DOHH2 (cell line): ENCODE results near the gene TMEM63B.

Source experiments
- H3F3A ChIP-seq: fragments of 200-600 bp; sonication (generic), shearing (Covaris generic); 2 replicates; pipeline ENCODE4 v1.6.0; 2016; ENCODE audit warnings: antibody characterized with exemption, mild to moderate bottlenecking; ENCODE audit not compliant: control insufficient read depth, insufficient read depth
- H3K27ac ChIP-seq: fragments of 200-600 bp; sonication (generic); 2 replicates; pipeline ENCODE4 v1.5.1; 2014; ENCODE audit warnings: low read depth, mild to moderate bottlenecking, low read length, moderate library complexity
- H3K27me3 ChIP-seq: fragments of 200-600 bp; sonication (generic); 2 replicates; pipeline ENCODE4 v1.6.1; 2014; ENCODE audit warnings: mild to moderate bottlenecking, low read length, mixed read lengths; ENCODE audit not compliant: control insufficient read depth
- H3K36me3 ChIP-seq: fragments of 200-600 bp; sonication (generic); 2 replicates; pipeline ENCODE4 v1.6.1; 2014; ENCODE audit warnings: mild to moderate bottlenecking, low read length, moderate library complexity, mixed read lengths; ENCODE audit not compliant: control insufficient read depth
- H3K4me1 ChIP-seq: fragments of 200-600 bp; sonication (generic); 2 replicates; pipeline ENCODE4 v1.6.1; 2014; ENCODE audit warnings: mild to moderate bottlenecking, low read length, mixed read lengths; ENCODE audit not compliant: control insufficient read depth
- H3K4me2 ChIP-seq: fragments of 200-600 bp; sonication (generic); 2 replicates; pipeline ENCODE4 v1.6.0; 2014; ENCODE audit warnings: mild to moderate bottlenecking, low read length, moderate library complexity
- H3K4me3 ChIP-seq: fragments of 200-600 bp; sonication (generic); 2 replicates; pipeline ENCODE4 v1.5.1; 2014; ENCODE audit warnings: mild to moderate bottlenecking, low read length, mixed read lengths
- H3K79me2 ChIP-seq: fragments of 200-600 bp; sonication (generic); 2 replicates; pipeline ENCODE4 v1.6.1; 2014; ENCODE audit warnings: mild to moderate bottlenecking, low read length, mixed read lengths; ENCODE audit not compliant: control insufficient read depth
- H3K9me2 ChIP-seq: fragments of 200-600 bp; sonication (generic); replicated peaks from 2 replicates; pipeline ENCODE4 v1.6.1; 2014; ENCODE audit warnings: mild to moderate bottlenecking, low read length, mixed read lengths; ENCODE audit not compliant: control insufficient read depth
- H3K9me3 ChIP-seq: fragments of 200-600 bp; sonication (generic); 2 replicates; pipeline ENCODE4 v1.6.1; 2014; ENCODE audit warnings: antibody characterized with exemption, low read length, mixed read lengths; ENCODE audit not compliant: control insufficient read depth, insufficient read depth
- H4K20me1 ChIP-seq: fragments of 200-600 bp; sonication (generic); 2 replicates; pipeline ENCODE4 v1.6.0; 2014; ENCODE audit warnings: low read depth, mild to moderate bottlenecking, antibody characterized with exemption, low read length, moderate library complexity; ENCODE audit not compliant: control insufficient read depth, insufficient read depth
- CTCF ChIP-seq: fragments of 200-600 bp; sonication (generic); IDR thresholded peaks from one replicate; pipeline ENCODE4 v1.5.1; 2014; ENCODE audit warnings: antibody characterized with exemption, mild to moderate bottlenecking, low read depth, low read length; ENCODE audit not compliant: poor library complexity, severe bottlenecking
- EZH2phosphoT487 ChIP-seq: fragments of 200-600 bp; sonication (generic); IDR thresholded peaks from 2 replicates; pipeline ENCODE4 v1.6.1; 2017; ENCODE audit warnings: borderline replicate concordance, mild to moderate bottlenecking, antibody characterized with exemption, low read length, moderate library complexity, mixed read lengths

TMEM63B gene

GRCh38 chr6:44135875-44136274 lies 8.5 kb downstream of the TMEM63B start:
- H3K9me3 ChIP-seq, result no peaks in the 10 kb centered on the region
- no peaks in the 10 kb centered on the region for H3K9me2 ChIP-seq
- no peak overlapping the region for H3K4me3 ChIP-seq
- H4K20me1 ChIP-seq, result no peaks in the 10 kb centered on the region
- H3K27ac ChIP-seq, result no peak overlapping the region
- H3K27me3 ChIP-seq, result no peaks in the 10 kb centered on the region
- H3K36me3 ChIP-seq, result no peaks in the 10 kb centered on the region
- H3K4me1 ChIP-seq, result peaks cover 6% of the 10 kb centered on the region
- TF ChIP-seq EZH2phosphoT487, result no peak
- TF ChIP-seq CTCF, result no peak
- H3K4me2 ChIP-seq, result no peak overlapping the region
- H3K79me2 ChIP-seq, result no peaks in the 10 kb centered on the region
- no peaks in the 10 kb centered on the region for H3F3A ChIP-seq

- H3K9me2 ChIP-seq, result no peaks in the 10 kb centered on the region
- no peaks in the 10 kb centered on the region for H3K4me1 ChIP-seq
- H3K79me2 ChIP-seq, result no peaks in the 10 kb centered on the region
- H3K27ac ChIP-seq, result no peak overlapping the region
- no peaks in the 10 kb centered on the region for H3K9me3 ChIP-seq
- no peak overlapping the region for H3K4me2 ChIP-seq
- no peaks in the 10 kb centered on the region for H4K20me1 ChIP-seq
- H3F3A ChIP-seq, result no peaks in the 10 kb centered on the region
- H3K27me3 ChIP-seq, result no peaks in the 10 kb centered on the region
- no peak overlapping the region for H3K4me3 ChIP-seq
- no peak for TF ChIP-seq CTCF
- no peak for TF ChIP-seq EZH2phosphoT487
- no peaks in the 10 kb centered on the region for H3K36me3 ChIP-seq
These were observed 11.5 kb downstream of the TMEM63B start for GRCh38 chr6:44138717-44139350.

- Histone ChIP-seq H3K4me1 (no peaks in the 10 kb centered on the region), H3K79me2 (no peaks in the 10 kb centered on the region), H3K4me3 (no peak overlapping the region), H3K27ac (no peak overlapping the region), H3K9me3 (no peaks in the 10 kb centered on the region), H3F3A (no peaks in the 10 kb centered on the region), H3K9me2 (no peaks in the 10 kb centered on the region), H3K27me3 (no peaks in the 10 kb centered on the region), H4K20me1 (no peaks in the 10 kb centered on the region), H3K36me3 (no peaks in the 10 kb centered on the region), H3K4me2 (no peak overlapping the region)
- TF ChIP-seq EZH2phosphoT487, result no peak
- TF ChIP-seq CTCF, result no peak
These were observed 12.0 kb downstream of the TMEM63B start for GRCh38 chr6:44139351-44139743.
